ENCODE results near the gene IFIT5.
"Not testable (repeated sequence)": the region's sequence is repeated elsewhere in the genome, so short reads cannot be mapped to it uniquely, and the experiment has no call there.

IFIT5 gene

GRCh38 chr10:89403043-89403442, 11.3 kb upstream of the IFIT5 start:
- H3K4me3 ChIP-seq (ENCODE audit: low read depth, low read length, poor library complexity, severe bottlenecking): no peak overlapping the region
- H2AFZ ChIP-seq (ENCODE audit: low read length): no peak overlapping the region
- H3K9ac ChIP-seq (ENCODE audit: low read length): no peak overlapping the region
- no peaks in the 10 kb centered on the region for H3K9me2 ChIP-seq (ENCODE audit: low read depth, low read length)
- no peaks in the 10 kb centered on the region for H3F3A ChIP-seq (ENCODE audit: insufficient read depth, low read length)
- H3K27me3 ChIP-seq (ENCODE audit: insufficient read depth, low read length): no peaks in the 10 kb centered on the region
- no peak overlapping the region for H3K27ac ChIP-seq (ENCODE audit: low read depth, low read length, poor library complexity, severe bottlenecking)
- H3K9me3 ChIP-seq (ENCODE audit: low read length): no peaks in the 10 kb centered on the region
- no peaks in the 10 kb centered on the region for H3K4me1 ChIP-seq (ENCODE audit: insufficient read depth, low read length, severe bottlenecking)
- no peaks in the 10 kb centered on the region for H3K79me2 ChIP-seq (ENCODE audit: insufficient read depth, low read length)
- TF ChIP-seq CTCF (IDR thresholded peaks at IDR 0.05; ENCODE audit: low read length) (no peak), EZH2 (IDR thresholded peaks at IDR 0.05; ENCODE audit: borderline replicate concordance, low read length) (no peak)
- H3K4me2 ChIP-seq (ENCODE audit: low read length): no peak overlapping the region
- H3K36me3 ChIP-seq (ENCODE audit: insufficient read depth, low read length): no peaks in the 10 kb centered on the region
- H4K20me1 ChIP-seq (ENCODE audit: insufficient read depth, low read length): no peaks in the 10 kb centered on the region

GRCh38 chr10:89404104-89405047, 10.0 kb upstream of the IFIT5 start:
- H4K20me1 ChIP-seq (ENCODE audit: insufficient read depth, low read length): no peaks in the 10 kb centered on the region
- no peak for TF ChIP-seq EZH2 (IDR thresholded peaks at IDR 0.05; ENCODE audit: borderline replicate concordance, low read length)
- TF ChIP-seq CTCF (IDR thresholded peaks at IDR 0.05; ENCODE audit: low read length): no peak
- H3K27me3 ChIP-seq (ENCODE audit: insufficient read depth, low read length): no peaks in the 10 kb centered on the region
- no peak overlapping the region for H3K4me2 ChIP-seq (ENCODE audit: low read length)
- no peak overlapping the region for H3K4me3 ChIP-seq (ENCODE audit: low read depth, low read length, poor library complexity, severe bottlenecking)
- no peak overlapping the region for H3K9ac ChIP-seq (ENCODE audit: low read length)
- no peak overlapping the region for H2AFZ ChIP-seq (ENCODE audit: low read length)
- no peaks in the 10 kb centered on the region for H3K9me3 ChIP-seq (ENCODE audit: low read length)
- no peak overlapping the region for H3K27ac ChIP-seq (ENCODE audit: low read depth, low read length, poor library complexity, severe bottlenecking)
- no peaks in the 10 kb centered on the region for H3K9me2 ChIP-seq (ENCODE audit: low read depth, low read length)
- no peaks in the 10 kb centered on the region for H3K36me3 ChIP-seq (ENCODE audit: insufficient read depth, low read length)
- H3F3A ChIP-seq (ENCODE audit: insufficient read depth, low read length): no peaks in the 10 kb centered on the region
- no peaks in the 10 kb centered on the region for H3K4me1 ChIP-seq (ENCODE audit: insufficient read depth, low read length, severe bottlenecking)
- no peaks in the 10 kb centered on the region for H3K79me2 ChIP-seq (ENCODE audit: insufficient read depth, low read length)

- not testable (repeated sequence) for H3K9ac ChIP-seq (ENCODE audit: low read length); H3K27me3 ChIP-seq (ENCODE audit: insufficient read depth, low read length); H3K4me3 ChIP-seq (ENCODE audit: low read depth, low read length, poor library complexity, severe bottlenecking); H4K20me1 ChIP-seq (ENCODE audit: insufficient read depth, low read length); H2AFZ ChIP-seq (ENCODE audit: low read length); H3K4me2 ChIP-seq (ENCODE audit: low read length); H3K27ac ChIP-seq (ENCODE audit: low read depth, low read length, poor library complexity, severe bottlenecking); H3K9me2 ChIP-seq (ENCODE audit: low read depth, low read length); H3F3A ChIP-seq (ENCODE audit: insufficient read depth, low read length); H3K79me2 ChIP-seq (ENCODE audit: insufficient read depth, low read length); H3K9me3 ChIP-seq (ENCODE audit: low read length); H3K4me1 ChIP-seq (ENCODE audit: insufficient read depth, low read length, severe bottlenecking); H3K36me3 ChIP-seq (ENCODE audit: insufficient read depth, low read length)
Measured at GRCh38 chr10:89406178-89406577, 8.2 kb upstream of the IFIT5 start.

GRCh38 chr10:89407792-89408191, 6.6 kb upstream of the IFIT5 start:
- not testable (repeated sequence) for H3K9ac ChIP-seq (ENCODE audit: low read length); H3K4me3 ChIP-seq (ENCODE audit: low read depth, low read length, poor library complexity, severe bottlenecking); H3K9me3 ChIP-seq (ENCODE audit: low read length); H3K27ac ChIP-seq (ENCODE audit: low read depth, low read length, poor library complexity, severe bottlenecking); H2AFZ ChIP-seq (ENCODE audit: low read length); H3K27me3 ChIP-seq (ENCODE audit: insufficient read depth, low read length); H3F3A ChIP-seq (ENCODE audit: insufficient read depth, low read length); H3K4me1 ChIP-seq (ENCODE audit: insufficient read depth, low read length, severe bottlenecking); H3K9me2 ChIP-seq (ENCODE audit: low read depth, low read length); H3K36me3 ChIP-seq (ENCODE audit: insufficient read depth, low read length); H3K79me2 ChIP-seq (ENCODE audit: insufficient read depth, low read length); H3K4me2 ChIP-seq (ENCODE audit: low read length); H4K20me1 ChIP-seq (ENCODE audit: insufficient read depth, low read length)

GRCh38 chr10:89409282-89409681, 5.1 kb upstream of the IFIT5 start:
- not testable (repeated sequence) for H4K20me1 ChIP-seq (ENCODE audit: insufficient read depth, low read length); H3K9me3 ChIP-seq (ENCODE audit: low read length); H3K4me2 ChIP-seq (ENCODE audit: low read length); H3K27ac ChIP-seq (ENCODE audit: low read depth, low read length, poor library complexity, severe bottlenecking); H3K36me3 ChIP-seq (ENCODE audit: insufficient read depth, low read length); H3K79me2 ChIP-seq (ENCODE audit: insufficient read depth, low read length); H3F3A ChIP-seq (ENCODE audit: insufficient read depth, low read length); H2AFZ ChIP-seq (ENCODE audit: low read length); H3K9me2 ChIP-seq (ENCODE audit: low read depth, low read length); H3K27me3 ChIP-seq (ENCODE audit: insufficient read depth, low read length); H3K4me1 ChIP-seq (ENCODE audit: insufficient read depth, low read length, severe bottlenecking); H3K4me3 ChIP-seq (ENCODE audit: low read depth, low read length, poor library complexity, severe bottlenecking); H3K9ac ChIP-seq (ENCODE audit: low read length)

GRCh38 chr10:89410551-89410950, 3.8 kb upstream of the IFIT5 start:
- H3K4me1 ChIP-seq (ENCODE audit: insufficient read depth, low read length, severe bottlenecking); H3K9me2 ChIP-seq (ENCODE audit: low read depth, low read length); H3K9me3 ChIP-seq (ENCODE audit: low read length); H3K9ac ChIP-seq (ENCODE audit: low read length); H4K20me1 ChIP-seq (ENCODE audit: insufficient read depth, low read length); H3K27me3 ChIP-seq (ENCODE audit: insufficient read depth, low read length); H3K4me3 ChIP-seq (ENCODE audit: low read depth, low read length, poor library complexity, severe bottlenecking); H3K27ac ChIP-seq (ENCODE audit: low read depth, low read length, poor library complexity, severe bottlenecking); H3K36me3 ChIP-seq (ENCODE audit: insufficient read depth, low read length); H3K4me2 ChIP-seq (ENCODE audit: low read length); H2AFZ ChIP-seq (ENCODE audit: low read length); H3K79me2 ChIP-seq (ENCODE audit: insufficient read depth, low read length); H3F3A ChIP-seq (ENCODE audit: insufficient read depth, low read length): not testable (repeated sequence)
